K562 (cell line): ENCODE results near the gene POLD1. TPM values are rescaled to one million over a fixed set of nuclear protein-coding genes. Genes with fewer than 3 reads are reported as not detected.

ENCODE experiments used
- AFF4 ChIP-seq: sonication (generic); formaldehyde crosslinking; IDR thresholded peaks from 2 replicates; pipeline ENCODE4 v1.8.0; 2023; ENCODE audit warnings: mild to moderate bottlenecking, missing genetic modification reagents
- CBFA2T2 ChIP-seq: fragments of 450-650 bp; conservative IDR thresholded peaks from 2 replicates; pipeline ENCODE4 v1.6.1; 2017; ENCODE audit warnings: mild to moderate bottlenecking
- CHCHD3 ChIP-seq: fragments of 250-450 bp; sonication (Bioruptor Pico); IDR thresholded peaks from 2 replicates; pipeline ENCODE4 v2.1.2; 2022; ENCODE audit warnings: mild to moderate bottlenecking
- GABPB1 ChIP-seq: sonication (generic); formaldehyde crosslinking; IDR thresholded peaks from 2 replicates; pipeline ENCODE4 v1.8.0; 2022; ENCODE audit warnings: mild to moderate bottlenecking, missing genetic modification reagents
- GABPB2 ChIP-seq: fragments of 250-450 bp; sonication (Bioruptor Pico); conservative IDR thresholded peaks from 2 replicates; pipeline ENCODE4 v1.5.1; 2021; ENCODE audit warnings: mild to moderate bottlenecking
- HMGN3 ChIP-seq: IDR thresholded peaks from 2 replicates; pipeline ENCODE4 v1.6.1; 2011; ENCODE audit warnings: borderline replicate concordance, low read depth, mild to moderate bottlenecking, mixed read lengths, low read length; ENCODE audit not compliant: insufficient read length; ENCODE audit errors: extremely low read depth
- ID3 ChIP-seq, 2 experiments: fragments of 250-450 bp in 1 of 2; fragments of 450-650 bp in 1 of 2; sonication (Bioruptor Pico) in 1 of 2; IDR thresholded peaks; 2 replicates each; pipeline versions ENCODE4 v1.6.1 to v1.8.0; 2016 to 2021; ENCODE audit warnings: mild to moderate bottlenecking in 2 of 2, moderate library complexity in 2 of 2, missing compliant biosample characterization in 1 of 2, missing genetic modification characterization in 1 of 2
- PHF8 ChIP-seq: fragments of 200-600 bp; sonication (generic); IDR thresholded peaks from 2 replicates; pipeline ENCODE4 v1.6.1; 2012; ENCODE audit warnings: mixed run types, mild to moderate bottlenecking, inconsistent platforms, low read length, moderate library complexity, borderline replicate concordance
- RERE ChIP-seq: sonication (generic); formaldehyde crosslinking; IDR thresholded peaks from 2 replicates; pipeline ENCODE4 v1.8.0; 2023; ENCODE audit warnings: missing genetic modification reagents, mild to moderate bottlenecking, borderline replicate concordance
- RFX7 ChIP-seq: fragments of 250-450 bp; sonication (Bioruptor Pico); IDR thresholded peaks from 2 replicates; pipeline ENCODE4 v1.5.1; 2021; ENCODE audit warnings: mild to moderate bottlenecking
- VEZF1 ChIP-seq: fragments of 200-800 bp; sonication (Bioruptor generic); IDR thresholded peaks from 2 replicates; pipeline ENCODE4 v1.6.1; 2017; ENCODE audit warnings: missing genetic modification characterization, missing compliant biosample characterization
- ZNF561 ChIP-seq: fragments of 450-650 bp; formaldehyde crosslinking; conservative IDR thresholded peaks from 2 replicates; pipeline ENCODE4 v1.4.0; 2020; ENCODE audit warnings: mild to moderate bottlenecking, moderate library complexity
- polyA plus RNA-seq, 8 experiments: library from polyadenylated mRNA; depleted of rRNA in 4 of 8; stranded (reverse) in 5 of 8; unstranded in 3 of 8; fragments of >200 nt; fragmentation: Nextera tagmentation in 2 of 8; fragmentation: Illumina TruSeq in 1 of 8; extraction: Ambion mirVana in 2 of 8; extraction: Trizol in 1 of 8; gene quantifications; 2 replicates each; pipeline versions ENCODE4 v1.2.1 to v1.2.3, GENCODE V29; 2011 to 2014; ENCODE audit warnings: inconsistent platforms in 1 of 8, missing spikeins in 1 of 8
- total RNA-seq, 7 experiments: library from RNA; depleted of rRNA in 6 of 7; stranded (reverse); fragments of >200 nt in 6 of 7; fragmentation: Illumina TruSeq in 2 of 7; extraction: Trizol in 2 of 7; gene quantifications; 2 replicates each; pipeline versions ENCODE4 v1.2.1 to v1.2.3, GENCODE V29; 2011 to 2021; ENCODE audit warnings: low replicate concordance in 1 of 7

POLD1 gene
- total and polyA plus RNA-seq, 9 of the 15 experiments (the other 6 are each of a cell fraction or from before 2014, with no cell fraction given) = 1.3 to 312 (median 47.8) TPM

- no peak for TF ChIP-seq AFF4
- TF ChIP-seq VEZF1 (CRISPR knock-in tag) = peak; percentile 35
- 0 out of 2 replicates have a peak, but pooled peaks have one; percentile 11 for TF ChIP-seq PHF8
- no peak for TF ChIP-seq HMGN3
- TF ChIP-seq ID3 (CRISPR knock-in tag; IDR thresholded peaks at IDR 0.05) = no peak
- TF ChIP-seq ID3 (tag; IDR thresholded peaks at IDR 0.05) = no peak
- TF ChIP-seq GABPB1 (CRISPR knock-in tag) = no peak
- TF ChIP-seq RFX7 = no peak
- no peak for TF ChIP-seq RERE (CRISPR knock-in tag)
- no peak for TF ChIP-seq CBFA2T2
- TF ChIP-seq ZNF561 (CRISPR knock-in tag) = no peak
- no peak for TF ChIP-seq CHCHD3 (CRISPR knock-in tag)
- TF ChIP-seq GABPB2 (CRISPR knock-in tag) = no peak
These were observed 30.9 kb downstream of the POLD1 start (continued) for GRCh38 chr19:50414864-50415660.
